Ureter (tissue), 1 donor: ENCODE data around the gene SELENOO. TPM values are rescaled to one million over a fixed set of nuclear protein-coding genes. Genes with fewer than 3 reads are reported as not detected.

Source experiments
- DNase-seq: peaks from one replicate; pipeline ENCODE4 v3.0.0-alpha.2; 2020; ENCODE audit warnings: low spot score
- total RNA-seq: library from RNA; stranded (reverse); gene quantifications from one replicate; pipeline ENCODE4 v1.2.4, GENCODE V29; 2023
- donor health status: DM: yes; HTN: yes; CAD: no.

Gene SELENOO
- total RNA-seq, 1 donor from 2014 or later = 24.7 TPM

DNA sequence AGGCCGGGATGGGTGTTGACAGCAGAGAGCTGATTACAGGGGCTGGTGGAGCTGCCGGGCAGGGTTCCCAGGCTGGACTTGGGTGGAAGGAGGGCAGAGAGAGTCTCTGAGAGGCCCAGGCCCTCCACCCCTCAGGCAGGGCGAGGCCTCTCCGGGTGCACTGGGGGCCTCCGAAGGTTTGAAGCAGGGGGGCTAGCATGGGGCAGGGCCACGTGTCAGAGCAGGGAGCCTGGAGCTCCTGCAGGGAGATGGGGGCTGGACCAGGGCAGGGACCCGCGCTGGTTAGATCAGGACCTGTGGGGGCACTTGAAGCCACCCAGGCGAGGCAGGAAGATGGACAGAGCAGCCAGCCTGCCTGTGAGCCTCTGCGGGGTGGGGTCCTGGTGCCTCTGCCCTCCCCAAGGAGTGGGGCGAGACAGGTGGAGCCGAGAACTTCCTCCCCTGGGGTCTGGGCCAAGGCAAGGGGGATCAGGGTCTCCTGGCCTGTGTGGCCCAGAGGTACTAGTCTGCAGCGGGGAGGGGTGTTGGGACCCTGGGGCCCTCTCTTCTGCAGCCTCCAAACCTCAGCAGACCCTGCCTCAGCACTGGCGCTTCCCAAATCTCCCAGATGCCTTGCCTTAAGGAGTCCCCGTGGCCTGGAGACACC, 29.4 kb upstream of the SELENOO start:
- no peak for DNase-seq

DNA sequence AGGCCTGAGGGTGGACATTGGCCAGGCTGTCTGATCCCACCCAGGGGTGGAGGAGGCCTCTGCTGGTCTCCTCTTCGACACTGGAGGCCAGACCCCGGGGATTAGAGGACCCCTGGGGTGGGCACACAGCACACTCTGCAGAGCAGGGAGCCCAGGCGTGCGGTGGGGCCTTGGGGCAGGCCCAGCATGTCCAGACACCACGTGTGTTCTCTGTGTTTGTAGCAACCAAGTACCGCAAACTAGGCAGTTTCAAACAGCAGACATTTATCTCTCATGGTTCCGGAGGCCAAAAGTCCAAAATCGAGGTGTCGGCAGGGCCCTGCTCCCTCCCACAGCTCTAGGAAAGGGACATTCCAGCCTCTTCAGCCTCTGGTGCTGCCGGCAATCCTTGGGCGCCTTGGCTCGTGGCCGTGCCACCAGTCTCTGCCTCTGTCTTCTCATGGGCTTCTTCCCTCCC, 28.8 kb upstream of the SELENOO start:
- DNase-seq = no peak

DNA sequence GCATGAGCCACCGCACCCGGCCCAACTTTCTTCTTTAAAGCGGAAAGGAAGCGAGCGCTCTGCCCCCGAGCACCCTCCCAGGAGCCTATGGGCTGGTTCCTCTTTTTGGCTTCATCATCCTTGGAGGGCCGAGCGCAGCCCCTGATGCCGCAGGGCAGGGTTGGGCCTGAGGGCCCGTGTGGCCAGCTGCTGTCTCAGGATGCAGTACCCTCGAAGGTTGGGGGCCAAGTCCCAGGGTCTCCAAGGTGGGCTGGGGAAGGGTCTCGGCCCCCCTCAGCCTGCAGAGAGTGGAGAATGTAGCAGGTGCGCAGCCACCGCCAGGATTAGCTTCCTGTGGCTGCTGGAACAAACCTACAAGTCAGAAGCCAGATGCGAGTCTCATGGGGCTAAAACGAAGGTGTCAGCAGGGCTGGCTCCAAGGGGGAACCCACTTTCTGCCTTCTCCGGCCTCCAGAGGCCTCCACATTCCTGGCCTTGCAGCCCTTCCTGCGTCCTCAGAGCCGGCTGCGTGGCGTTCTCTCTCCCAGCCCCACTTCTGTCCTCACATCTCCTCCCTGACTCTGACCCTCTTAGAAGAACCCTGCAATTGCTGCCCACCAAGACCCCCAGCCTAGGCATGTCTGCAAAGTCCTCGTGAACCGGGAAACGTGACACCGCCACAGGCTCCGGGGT, 27.4 kb upstream of the SELENOO start:
- DNase-seq = no peak

DNA sequence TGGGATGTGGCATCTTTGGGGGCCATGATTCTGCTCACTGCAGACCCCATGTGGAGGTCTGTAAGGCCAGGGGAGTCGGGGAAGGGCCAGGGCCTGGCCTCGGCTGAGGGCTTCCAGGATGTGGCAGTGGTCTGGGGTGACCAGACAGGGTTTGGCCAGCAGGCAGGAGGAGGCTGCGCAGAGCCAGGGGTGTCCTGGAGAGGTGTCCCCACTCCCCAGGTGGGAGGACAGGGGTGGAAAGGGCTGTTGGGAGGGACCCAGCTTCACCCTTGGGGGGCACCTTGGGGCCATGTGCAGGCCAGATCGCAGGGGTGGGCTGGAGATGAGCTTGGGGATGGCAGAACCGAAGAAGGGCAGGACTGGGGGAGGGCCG, 26.8 kb upstream of the SELENOO start:
- DNase-seq = no peak

DNA sequence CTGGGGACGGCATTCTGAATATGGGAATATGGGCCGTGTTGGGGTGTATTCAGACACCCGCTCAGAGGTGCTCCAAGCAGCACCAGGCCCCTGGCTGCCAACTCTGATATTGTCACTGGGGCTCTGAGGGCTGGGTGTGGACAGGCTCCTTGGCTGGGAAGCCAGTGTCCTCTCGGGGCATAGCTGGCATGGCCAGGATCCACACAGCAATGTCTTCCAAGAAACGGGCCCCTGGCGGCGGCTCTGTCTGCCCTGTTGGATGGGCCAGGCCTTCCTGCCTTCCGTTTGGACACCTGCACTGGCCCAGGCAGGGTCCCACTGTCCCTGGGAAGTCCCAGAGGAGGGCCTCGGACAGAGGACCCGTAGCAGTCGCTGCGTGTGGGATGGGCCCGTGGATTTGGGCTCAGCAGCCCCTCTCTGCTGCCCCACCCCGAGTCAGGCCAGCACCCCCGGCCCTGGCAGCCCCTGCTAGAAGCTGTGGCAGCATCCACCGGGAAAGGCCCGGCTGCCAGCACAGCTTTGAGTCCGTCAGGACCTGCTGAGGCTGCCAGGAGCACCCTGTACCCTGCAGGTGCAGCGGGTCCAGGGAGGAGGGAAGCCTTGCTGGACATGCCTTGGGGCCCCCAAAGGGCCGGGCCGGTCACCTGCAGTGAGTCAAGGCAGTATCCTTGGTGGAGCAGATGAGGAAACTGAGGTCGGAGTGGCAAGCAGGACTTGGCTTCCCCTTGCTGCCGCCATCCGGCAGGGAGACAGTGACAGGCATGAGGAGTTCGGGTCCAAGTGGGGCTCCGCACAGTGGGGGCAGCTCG, 26.2 kb upstream of the SELENOO start:
- no peak for DNase-seq

DNA sequence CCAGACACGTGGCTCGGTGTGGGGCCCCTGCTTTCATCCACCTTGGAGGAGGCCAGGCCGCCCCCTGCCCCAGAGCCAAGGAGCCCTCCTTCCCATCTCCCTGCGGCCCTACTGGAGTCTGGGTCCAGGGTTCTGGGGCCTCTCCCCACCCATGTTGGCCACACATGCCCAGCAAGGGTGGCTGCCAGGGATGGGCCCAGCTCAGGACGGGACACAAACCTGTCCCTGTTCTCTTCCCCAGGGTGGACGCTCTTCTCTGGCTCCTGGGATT, 25.7 kb upstream of the SELENOO start:
- DNase-seq = no peak

DNA sequence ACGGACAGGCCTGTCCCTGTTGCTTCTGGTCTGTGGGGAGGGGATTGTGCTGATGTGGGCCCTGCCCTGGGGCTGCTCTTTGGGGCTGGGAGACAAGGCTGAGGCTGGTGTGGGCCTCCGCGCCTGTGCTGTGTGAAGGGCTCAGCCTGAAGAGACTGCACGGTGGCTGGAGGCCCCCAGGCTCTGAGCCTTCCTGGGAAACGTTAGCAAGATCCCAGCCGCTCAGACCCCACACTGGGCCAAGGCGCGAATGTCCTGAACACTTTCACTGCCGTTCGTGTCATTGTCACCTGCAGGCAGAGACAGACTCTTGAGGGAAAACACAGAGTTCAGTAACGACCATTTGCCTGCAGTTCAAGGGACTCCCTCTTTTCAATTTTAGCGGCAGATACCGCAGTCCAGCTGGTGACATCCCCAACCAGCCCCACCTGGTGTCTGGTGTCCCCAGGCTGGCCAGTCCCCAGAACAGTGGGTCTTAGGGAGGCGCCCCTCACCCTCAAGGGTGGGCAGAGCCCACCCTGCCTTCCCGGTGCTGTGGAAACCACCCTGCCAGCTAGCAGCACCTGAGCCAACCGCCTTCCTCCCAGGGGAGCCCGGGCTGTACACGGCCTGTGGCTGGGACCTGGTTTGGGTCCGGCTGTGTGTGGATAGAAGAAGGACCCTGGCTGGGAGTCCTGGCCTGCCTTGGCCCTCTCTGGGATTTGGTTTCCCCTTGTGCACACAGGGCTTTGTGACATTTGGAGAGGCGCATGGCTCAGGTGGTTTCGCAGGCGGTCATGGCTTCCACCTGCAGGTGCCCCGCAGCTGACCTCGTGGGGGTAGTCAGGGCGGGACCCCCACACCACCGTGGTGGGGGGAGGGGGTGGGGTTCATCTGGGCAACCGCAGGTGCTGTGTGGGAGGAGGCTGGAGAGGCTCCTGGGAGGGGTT, 24.6 kb upstream of the SELENOO start:
- DNase-seq = no peak

DNA sequence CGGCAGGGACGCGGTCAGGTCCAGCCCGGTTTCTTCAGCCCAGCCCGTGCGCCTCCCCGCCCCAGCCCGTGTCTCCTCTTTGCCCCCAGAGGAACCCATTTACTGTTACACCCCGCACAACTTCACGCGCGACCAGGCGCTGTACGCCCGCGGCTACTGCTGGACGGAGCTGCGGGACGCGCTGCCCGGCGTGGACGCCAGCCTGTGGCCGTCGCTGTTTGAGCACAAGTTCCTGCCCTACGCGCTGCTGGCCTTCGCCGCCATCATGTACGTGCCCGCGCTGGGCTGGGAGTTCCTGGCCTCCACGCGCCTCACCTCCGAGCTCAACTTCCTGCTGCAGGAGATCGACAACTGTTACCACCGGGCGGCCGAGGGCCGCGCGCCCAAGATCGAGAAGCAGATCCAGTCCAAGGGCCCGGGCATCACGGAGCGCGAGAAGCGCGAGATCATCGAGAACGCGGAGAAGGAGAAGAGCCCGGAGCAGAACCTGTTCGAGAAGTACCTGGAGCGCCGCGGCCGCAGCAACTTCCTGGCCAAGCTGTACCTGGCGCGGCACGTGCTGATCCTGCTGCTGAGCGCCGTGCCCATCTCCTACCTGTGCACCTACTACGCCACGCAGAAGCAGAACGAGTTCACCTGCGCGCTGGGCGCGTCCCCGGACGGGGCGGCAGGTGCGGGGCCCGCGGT, 23.8 kb upstream of the SELENOO start:
- DNase-seq = no peak

DNA sequence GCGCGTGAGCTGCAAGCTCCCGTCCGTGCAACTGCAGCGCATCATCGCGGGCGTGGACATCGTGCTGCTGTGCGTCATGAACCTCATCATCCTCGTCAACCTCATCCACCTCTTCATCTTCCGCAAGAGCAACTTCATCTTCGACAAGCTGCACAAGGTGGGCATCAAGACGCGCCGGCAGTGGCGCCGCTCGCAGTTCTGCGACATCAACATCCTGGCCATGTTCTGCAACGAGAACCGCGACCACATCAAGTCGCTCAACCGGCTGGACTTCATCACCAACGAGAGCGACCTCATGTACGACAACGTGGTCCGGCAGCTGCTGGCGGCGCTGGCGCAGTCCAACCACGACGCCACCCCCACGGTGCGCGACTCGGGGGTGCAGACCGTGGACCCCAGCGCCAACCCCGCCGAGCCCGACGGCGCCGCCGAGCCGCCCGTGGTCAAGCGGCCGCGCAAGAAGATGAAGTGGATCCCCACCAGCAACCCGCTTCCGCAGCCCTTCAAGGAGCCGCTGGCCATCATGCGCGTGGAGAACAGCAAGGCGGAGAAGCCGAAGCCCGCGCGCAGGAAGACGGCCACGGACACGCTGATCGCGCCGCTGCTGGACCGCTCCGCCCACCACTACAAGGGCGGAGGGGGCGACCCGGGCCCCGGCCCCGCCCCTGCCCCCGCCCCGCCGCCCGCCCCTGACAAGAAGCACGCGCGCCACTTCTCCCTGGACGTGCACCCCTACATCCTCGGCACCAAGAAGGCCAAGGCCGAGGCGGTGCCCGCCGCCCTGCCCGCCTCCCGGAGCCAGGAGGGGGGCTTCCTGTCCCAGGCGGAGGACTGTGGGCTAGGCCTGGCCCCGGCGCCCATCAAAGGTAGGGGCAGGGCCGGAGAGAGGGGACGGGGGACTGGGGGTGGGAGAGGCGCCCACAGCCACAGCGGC, 23.0 kb upstream of the SELENOO start:
- DNase-seq = no peak

DNA sequence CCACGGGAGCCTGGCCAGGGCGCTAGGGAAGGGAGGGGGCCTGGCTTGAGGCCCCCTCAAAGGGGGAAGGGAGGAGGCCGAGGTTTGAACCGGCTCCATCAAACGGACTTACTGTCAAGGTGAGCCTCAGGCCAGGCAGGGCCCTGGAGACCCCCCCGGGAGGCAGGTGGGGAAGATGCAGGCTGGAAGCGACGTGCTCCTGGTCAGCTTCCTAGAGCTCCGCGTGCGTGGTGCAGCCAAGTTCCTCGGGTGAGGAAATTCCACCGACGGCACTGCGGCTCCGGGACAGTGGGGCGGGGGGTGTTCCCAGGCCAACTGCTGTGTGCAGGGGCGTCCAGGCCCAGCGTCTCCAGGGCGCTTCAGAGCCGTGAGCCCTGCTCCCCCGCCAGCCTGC, 22.3 kb upstream of the SELENOO start:
- no peak for DNase-seq

DNA sequence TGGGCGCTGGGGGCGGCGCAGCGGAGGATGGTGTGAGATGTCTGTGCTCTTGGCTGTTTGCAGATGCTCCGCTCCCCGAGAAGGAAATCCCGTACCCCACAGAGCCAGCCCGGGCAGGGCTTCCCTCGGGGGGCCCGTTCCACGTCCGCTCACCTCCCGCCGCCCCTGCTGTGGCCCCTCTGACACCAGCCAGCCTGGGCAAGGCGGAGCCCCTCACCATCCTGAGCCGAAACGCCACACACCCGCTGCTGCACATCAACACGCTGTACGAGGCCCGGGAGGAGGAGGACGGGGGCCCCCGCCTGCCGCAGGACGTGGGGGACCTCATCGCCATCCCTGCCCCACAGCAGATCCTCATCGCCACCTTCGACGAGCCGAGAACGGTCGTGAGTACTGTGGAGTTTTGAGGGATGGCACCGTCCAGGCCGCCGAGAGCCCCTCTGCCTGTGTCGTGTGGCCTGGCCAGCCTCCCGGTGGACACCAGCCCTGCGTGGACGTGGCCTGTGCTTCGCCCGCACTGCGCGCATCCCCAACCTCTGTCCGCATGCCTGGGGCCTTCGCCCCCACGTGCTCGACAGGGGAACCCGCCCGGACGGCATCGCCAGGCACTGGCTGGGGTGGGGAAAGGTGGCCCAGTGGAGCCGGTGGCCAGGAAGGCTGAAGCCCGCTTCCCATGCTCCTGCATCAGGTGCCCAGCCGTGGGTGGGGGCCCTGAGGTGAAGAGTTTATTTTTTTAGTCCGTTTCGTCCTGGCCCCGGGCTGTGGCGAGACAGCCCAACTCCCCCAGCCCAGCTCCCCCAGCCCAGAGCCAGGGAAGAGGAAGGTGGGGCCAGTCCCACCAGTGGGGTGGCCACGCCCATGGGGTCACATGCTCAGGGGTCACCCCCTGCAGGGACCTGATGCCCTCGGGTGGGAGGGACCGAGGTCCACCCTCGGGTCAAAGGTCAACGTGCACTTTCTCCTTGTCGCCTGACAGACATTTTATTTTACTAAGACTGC, 21.6 kb upstream of the SELENOO start:
- no peak for DNase-seq

DNA sequence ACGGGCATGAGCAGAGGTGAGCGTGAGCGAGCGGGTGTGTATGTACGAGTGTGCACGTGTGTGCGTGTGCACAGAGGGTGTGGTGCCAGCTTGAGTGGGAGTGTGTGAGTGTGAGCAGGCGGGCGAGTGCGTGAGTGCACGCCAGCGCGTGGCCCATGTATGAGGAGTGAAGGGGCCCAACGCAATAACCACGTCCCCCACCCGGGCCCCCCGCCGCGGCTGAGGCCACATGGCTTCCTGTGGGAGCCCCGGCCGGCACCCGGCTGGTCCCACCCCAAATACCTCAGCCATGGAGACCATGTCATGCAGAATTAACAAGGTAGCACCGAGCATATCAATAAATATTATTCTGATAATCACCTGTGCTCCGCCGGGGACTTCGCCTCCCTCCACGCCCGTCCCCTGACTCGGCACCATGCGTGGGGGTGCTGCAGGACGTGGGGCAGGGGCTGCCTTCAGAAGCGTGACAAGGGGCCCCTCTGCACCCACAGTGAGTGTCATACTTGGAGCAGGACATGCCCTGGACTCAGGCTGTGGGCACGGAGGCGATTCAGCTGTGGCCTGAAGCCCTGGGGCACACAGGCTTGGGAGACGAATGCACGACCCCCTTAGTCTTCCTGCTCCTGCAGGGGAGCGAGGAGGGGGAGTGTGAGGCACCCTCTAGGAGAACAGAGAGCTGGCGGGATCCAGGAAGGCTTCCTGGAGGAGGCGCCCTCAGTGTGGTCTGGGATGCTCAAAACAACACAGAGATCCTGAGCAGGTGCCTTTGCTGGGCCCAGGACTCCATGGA, 20.7 kb upstream of the SELENOO start:
- no peak for DNase-seq

DNA sequence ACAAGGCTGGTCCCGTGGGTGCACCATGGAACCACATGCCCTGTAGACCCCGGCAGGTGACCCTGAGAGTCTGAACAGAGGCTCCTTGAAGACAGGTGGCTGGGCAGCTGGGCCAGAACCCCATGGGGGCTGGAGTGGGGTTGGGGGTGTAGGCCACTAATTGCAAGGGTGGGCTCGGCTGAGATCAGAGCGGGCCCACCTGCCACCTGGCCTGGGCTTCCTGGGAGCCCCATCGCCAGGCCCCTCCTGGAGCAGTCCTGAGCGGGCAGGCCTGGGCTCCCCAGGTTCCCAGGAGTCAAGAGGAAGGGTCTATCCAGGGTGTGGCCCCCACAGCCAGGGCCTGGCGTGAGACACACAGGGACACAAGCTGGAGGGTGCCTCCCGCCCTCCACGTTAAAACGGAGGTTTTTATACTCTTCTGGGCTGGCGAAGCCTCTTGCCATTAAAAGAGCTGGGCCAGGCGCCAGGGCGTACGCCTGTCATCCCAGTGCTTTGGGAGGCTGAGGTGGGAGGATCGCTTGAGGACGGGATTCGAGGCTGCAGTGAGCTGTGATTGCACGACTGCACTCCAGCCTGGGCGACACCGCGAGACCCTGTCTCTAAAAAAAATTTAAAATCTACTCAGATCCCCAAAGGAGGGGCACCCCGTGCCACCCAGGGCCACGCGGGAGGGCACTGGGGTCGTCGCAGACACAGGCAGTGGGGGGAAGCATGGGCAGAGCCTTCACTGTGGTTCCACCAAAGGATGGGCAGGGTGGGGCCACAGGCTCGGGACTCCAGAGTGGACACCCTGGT, 19.9 kb upstream of the SELENOO start:
- no peak for DNase-seq

DNA sequence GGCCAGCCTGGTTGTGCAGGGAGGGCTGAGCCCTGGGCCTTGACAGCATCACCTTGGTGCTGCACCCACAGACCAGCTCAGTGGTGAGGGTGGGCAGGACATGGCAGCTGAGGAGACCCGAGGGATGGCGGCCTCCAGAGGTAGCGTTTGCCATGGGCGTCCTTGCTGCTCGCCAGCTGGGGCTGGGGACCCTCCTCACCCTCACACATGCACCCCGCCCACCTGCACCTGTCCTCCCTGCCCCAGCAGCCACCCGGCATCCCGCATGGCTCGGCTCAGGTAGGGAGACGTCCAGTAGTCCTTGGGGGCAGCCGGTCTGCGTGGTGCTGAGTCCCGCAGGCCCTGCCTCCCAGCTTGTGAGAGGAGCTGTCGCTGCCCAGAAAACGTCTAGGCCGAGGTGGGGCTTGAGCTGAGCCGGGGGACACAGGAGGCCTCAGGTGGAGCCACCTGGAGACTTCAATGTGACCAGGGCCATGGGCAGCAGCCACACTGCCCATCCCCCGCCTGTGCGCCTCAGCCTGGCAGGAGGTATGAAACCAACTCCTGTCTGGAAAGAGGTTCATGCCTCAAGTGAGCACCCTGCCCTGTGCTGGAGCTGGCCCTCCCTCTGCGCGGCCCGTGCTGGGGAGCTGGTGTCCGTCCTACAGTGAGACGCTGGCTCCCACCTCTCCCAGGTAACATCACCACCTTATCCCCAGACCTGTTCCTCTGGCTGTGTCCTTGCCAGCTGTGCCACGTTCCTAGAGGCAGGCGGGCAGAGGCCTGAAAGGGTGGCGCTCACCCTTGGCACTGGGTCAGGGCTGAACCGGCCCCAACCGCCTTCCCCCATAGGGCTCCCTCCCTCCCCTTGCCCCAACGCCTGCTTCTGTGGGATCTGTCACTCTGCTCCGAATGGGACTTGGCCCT, 18.4 kb upstream of the SELENOO start:
- DNase-seq = no peak

DNA sequence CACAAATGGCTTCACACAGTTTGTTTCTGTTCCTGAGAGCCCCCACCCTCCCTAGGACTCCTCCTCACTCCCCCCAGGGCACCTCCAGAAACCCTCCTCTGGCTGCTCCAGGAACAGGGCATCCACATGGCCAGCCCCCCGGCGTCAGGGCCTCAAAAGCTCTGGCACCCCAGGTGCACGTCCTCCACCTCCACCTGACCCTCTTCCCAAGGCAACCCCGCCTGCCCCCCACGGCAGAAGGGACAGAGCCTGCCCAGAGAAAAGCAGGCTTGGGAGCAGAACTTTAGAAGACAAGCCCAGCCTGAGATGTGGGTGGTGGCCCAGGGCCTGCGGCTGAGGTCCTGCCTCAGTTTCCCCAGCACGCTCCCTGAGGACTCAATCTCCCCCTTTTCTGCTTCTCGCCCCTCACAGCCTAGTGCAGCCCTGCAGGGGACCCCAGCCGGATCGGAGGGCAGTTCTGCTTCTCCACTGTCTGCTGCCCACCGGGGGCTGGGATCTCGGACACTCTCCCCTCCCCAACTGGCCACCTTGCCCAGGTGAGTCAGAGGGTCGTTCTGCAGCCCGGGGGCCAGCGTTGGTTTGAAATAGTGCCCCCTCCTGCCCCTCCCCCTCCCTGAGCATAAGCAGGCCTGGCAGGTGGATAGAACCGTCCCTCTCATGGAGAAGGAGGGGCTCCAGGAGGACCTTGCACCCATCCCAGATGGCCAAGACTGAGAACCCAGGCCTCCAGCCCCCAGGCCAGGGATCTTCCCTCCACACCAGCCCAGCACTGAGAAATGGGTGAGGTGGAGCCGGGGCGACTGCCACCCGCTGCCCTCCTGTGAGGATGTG, 17.5 kb upstream of the SELENOO start:
- no peak for DNase-seq
